Measurements from ENCODE around the gene CAPZA1.

Gene CAPZA1

DNA sequence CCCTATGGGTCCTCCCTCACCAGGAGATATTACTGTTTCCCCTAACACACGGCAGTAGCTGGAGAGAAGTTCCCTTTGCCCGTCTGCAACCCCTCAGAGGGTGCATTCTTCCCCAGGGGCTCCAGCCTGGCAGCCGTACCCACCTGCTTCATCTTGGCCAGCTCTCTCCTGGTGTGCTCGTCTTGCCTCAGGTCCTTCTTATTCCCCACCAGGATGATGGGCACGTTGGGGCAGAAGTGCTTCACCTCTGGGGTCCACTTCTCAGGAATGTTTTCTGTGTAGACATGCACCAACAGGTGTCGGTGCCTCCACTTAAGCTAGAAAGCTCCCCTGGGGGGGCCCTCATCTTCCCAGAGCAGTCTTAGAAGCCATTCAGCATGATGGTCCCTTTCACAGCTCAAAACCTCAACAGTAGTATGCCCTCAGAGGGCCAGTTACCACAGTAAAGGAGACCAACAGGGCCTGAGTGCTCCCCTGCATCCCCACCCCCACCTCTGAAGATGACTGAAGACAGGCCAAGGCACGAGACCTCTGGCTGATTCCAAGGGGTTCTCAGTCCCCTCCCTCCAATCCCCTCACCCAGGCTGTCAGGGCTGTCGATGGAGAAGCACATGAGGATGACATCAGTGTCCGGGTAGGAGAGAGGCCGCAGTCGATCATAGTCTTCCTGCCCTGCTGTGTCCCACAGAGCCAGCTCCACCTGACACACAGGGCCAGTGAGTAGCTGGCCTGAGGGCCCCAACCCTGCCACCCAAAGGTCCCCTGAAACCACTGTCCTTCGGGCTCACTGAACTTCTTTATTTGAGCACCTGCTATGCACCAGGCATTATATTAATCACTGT, 83.0 kb downstream of the CAPZA1 start:
- DNase-seq = no peak

GRCh38 chr1:112703706-112704105, 84.1 kb downstream of the CAPZA1 start:
- no peak for DNase-seq

- DNase-seq = no peak
These were observed 84.8 kb downstream of the CAPZA1 start for GRCh38 chr1:112704391-112704933.

DNA sequence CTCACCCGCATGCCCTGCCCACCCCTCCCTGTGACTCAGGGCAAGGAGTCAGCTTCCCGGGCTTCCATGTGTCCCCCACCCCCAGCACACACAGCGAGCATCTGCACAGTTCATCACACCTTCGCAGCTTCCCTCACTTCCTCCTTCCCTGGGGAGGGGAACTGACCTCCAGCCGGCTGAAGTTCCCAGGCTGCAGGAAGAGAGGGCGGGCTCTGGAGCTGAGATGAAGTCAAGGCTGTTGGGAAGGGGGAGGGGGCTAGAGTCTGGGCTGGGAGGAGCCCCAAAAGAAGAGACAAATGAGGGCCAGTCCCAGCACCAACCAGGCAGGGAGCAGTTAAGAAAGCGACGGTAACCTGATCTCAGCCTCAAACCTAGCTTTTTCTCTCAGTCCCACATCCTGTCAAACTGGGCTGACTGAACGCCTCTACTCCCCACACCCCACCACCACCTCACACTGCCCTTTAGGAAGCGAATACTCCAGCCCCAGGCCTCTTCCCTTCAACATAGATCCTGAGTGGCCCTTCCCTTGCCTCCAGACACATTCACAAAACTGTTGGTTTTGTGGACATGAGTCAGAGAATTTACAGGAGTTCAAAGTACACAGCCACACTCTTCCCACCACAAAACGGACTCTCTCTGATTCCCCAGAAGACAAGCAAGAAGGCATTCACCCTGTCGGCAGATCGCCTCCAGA, 85.4 kb downstream of the CAPZA1 start:
- no peak for DNase-seq

- DNase-seq = peak; percentile 39
These were observed 87.0 kb downstream of the CAPZA1 start, which contains the start of gene RHOC for GRCh38 chr1:112706505-112707220. Gene RHOC, minus strand, starts transcription at chr1:112707127. Its CDS starts 3,328 bp downstream, at chr1:112703799.

- peak; percentile 68 for DNase-seq
These were observed 87.8 kb downstream of the CAPZA1 start for GRCh38 chr1:112707221-112708001.

- no peak for DNase-seq
These were observed 88.4 kb downstream of the CAPZA1 start for GRCh38 chr1:112708002-112708448.

- DNase-seq = no peak
These were observed 88.9 kb downstream of the CAPZA1 start for GRCh38 chr1:112708489-112708888.

- no peak for DNase-seq
These were observed 90.5 kb downstream of the CAPZA1 start for GRCh38 chr1:112710159-112710558.

DNA sequence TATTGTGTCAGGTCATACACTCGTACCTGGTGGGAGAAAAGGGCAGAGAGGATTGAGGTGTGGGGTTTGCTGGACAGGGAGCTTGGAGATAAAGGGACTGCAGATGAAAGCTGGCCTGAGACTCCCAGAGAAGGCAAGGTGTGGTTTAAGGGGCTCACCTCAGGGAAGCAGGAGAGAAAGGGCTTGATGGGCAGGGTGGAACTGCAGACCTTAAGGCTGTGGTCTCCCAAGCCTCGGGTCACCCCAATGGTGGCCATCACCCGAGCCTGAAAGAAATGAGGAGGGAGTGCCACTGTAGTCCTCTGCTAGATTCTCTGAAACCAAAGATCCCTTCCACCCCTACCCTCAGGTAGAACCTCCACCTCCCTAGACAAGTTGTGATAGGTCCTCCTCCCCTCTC, 91.0 kb downstream of the CAPZA1 start:
- DNase-seq = no peak

GRCh38 chr1:112711041-112711440, 91.4 kb downstream of the CAPZA1 start:
- DNase-seq = no peak

DNA sequence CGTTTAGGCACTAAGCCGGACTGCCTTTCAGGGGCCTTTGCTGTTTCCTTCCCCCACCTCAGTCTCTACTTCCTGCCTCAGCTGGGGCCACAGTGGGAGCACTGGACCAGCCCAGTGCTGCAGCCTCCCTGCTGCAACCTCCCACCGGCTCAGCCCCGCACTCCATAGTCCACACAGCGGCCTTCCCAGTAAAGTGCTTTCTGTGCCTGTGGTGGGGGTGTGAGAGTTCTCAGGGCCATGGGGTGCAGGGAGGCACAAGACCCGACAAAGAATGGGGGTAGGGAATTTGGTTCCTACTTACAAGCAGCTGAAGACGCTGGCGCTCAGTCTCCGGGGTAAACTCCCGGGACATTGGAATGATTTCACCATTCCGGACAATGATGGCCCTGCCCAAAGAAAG, 92.0 kb downstream of the CAPZA1 start:
- DNase-seq = no peak

GRCh38 chr1:112712191-112712590, 92.6 kb downstream of the CAPZA1 start:
- no peak for DNase-seq

DNA sequence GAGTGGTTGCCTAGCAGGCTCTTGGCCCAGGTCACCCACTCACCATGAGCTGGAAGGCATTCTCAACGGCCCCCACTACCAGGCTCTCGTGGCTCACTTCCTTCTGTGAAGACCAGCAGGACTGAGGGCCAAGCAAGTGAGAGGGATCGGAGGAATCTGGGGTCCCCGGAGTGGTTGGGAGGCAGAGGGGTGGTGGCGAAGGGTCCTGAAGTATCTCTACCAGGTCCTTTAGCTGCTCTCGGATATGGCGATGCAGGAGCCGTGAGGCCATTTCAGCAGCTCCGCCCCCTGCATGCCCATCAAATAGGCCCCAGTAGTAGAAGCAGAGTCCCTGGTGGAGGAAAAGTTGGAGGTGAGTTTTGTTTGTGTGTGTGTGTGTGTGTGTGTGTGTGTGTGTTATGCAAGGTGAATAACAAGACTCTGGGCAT, 93.1 kb downstream of the CAPZA1 start:
- DNase-seq = no peak

DNA sequence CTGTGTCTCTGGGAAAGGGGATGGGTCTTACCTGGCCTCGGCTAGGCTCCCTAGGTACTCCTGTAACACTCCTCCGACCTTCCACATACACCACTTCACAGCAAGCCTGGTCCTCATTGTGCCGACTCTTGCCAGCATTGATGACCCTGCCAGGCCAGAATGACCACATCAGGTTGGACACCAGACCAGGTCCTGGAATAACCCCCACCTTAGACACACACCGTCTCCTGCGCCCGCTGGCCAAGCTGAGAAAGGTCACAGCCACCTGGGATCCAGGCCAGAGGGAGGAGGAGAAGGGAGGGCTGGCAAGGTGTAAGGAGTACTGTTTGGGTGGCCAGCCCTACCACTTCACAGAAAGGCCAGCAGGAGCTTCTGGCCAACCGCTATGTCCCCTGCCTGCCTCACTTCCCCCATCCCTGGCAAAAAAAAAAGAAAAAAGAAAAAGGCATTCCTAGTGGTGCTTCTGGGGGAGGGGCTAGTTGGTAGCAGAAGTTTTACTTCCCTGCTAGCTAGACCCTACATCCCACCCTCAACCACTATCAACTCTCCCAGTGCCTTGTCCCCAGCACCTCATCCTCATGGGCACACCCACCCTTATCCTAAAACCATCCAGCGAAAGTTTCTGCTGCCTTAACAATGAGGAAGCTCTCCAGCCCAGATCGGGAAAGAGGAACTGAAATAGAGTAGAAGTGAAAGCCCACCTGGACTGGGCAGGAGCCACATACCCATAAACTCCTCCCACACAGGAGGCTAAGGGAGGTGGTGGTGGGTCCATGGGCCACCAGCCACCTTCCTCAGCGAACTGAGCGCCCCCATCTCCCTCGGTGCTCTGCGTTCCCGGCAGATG, 94.1 kb downstream of the CAPZA1 start:
- DNase-seq = no peak

DNA sequence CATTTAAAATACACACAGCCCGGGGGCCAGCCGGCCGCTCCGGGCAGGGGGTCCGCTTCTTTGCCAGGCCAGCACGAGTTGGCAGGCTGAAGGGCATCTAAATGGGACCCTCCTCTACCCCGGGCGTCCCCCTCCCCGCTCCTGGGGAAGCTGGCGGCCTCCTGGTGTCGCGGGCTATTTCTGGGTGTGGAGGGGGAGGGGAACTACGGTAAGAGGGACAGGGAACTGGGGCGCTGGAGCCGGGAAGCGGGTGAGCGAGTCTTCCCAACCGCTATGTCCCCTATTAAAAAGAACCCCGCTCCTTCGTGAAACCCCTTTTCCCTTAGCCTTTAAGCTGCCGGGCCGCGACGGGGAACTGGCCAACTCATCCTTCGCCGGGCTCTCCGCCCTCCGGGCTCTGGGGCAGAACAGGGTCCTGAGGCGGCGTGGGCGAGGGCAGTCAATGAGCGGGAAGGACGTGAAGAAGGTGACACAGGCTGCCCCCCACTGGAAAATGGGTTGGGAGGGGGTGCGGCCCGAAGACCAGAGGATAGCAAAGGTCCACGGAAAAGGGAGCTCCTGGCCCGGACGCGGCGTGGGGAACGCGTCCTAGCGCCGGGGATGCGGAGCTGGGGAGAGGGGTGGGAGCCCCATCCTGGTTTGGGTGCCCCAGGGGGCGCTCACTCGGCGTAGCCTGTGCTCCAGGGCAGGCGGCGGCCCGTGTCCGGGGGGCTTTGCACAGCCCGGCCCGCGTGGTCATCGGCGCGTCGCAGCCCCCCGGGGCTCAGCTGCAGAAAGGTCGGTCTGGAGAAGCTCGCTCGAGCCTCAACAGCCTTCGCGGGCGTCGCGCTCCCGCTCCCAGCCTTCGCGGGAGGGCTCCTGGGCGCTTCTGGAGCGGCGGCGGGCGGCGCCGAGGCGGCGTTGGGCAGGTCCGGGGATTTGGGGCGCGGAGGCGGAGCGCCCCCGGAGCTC, 95.0 kb downstream of the CAPZA1 start:
- DNase-seq = peak; percentile 38

- peak; percentile 98 for DNase-seq
These were observed 95.8 kb downstream of the CAPZA1 start, which contains the start of gene PPM1J for GRCh38 chr1:112715264-112716053. Gene PPM1J, minus strand, starts transcription at chr1:112715332. Its CDS starts 31 bp downstream, at chr1:112715301.

GRCh38 chr1:112716133-112716720, 96.6 kb downstream of the CAPZA1 start:
- DNase-seq = peak; percentile 80
